Stomach (tissue), 4 donors: ENCODE results near the gene ZACN.

Source experiments
- EP300 ChIP-seq: sonication (generic); formaldehyde crosslinking; IDR thresholded peaks from one replicate; pipeline ENCODE4 v1.6.1; 2017; ENCODE audit warnings: antibody characterized with exemption
- POLR2AphosphoS5 ChIP-seq, 3 donors: sonication (generic); formaldehyde crosslinking; IDR thresholded peaks; one replicate each; pipeline ENCODE4 v1.6.1; 2016; ENCODE audit warnings: antibody characterized with exemption in 3 of 3
- TF ChIP-seq, protein P1 (sequence below), 7 experiments: fragments of 450-650 bp in 4 of 7; fragments of 200-600 bp in 3 of 7; sonication (generic) in 3 of 7; IDR thresholded peaks; one replicate each; pipeline ENCODE4 v1.5.1; 2016 to 2019; ENCODE audit warnings: antibody characterized with exemption in 7 of 7, control low read depth in 2 of 7, mild to moderate bottlenecking in 1 of 7

DNA sequence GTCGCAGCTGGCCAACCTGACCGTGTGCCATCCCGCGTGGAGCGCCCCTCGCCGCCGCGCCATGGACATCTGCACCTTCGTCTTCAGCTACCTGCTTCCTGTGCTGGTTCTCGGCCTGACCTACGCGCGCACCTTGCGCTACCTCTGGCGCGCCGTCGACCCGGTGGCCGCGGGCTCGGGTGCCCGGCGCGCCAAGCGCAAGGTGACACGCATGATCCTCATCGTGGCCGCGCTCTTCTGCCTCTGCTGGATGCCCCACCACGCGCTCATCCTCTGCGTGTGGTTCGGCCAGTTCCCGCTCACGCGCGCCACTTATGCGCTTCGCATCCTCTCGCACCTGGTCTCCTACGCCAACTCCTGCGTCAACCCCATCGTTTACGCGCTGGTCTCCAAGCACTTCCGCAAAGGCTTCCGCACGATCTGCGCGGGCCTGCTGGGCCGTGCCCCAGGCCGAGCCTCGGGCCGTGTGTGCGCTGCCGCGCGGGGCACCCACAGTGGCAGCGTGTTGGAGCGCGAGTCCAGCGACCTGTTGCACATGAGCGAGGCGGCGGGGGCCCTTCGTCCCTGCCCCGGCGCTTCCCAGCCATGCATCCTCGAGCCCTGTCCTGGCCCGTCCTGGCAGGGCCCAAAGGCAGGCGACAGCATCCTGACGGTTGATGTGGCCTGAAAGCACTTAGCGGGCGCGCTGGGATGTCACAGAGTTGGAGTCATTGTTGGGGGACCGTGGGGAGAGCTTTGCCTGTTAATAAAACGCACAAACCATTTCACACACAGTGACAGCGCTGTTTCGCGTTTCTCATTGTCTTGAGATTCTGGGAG is 2.0 kb upstream of the ZACN start:
- TF ChIP-seq, protein P1, sequence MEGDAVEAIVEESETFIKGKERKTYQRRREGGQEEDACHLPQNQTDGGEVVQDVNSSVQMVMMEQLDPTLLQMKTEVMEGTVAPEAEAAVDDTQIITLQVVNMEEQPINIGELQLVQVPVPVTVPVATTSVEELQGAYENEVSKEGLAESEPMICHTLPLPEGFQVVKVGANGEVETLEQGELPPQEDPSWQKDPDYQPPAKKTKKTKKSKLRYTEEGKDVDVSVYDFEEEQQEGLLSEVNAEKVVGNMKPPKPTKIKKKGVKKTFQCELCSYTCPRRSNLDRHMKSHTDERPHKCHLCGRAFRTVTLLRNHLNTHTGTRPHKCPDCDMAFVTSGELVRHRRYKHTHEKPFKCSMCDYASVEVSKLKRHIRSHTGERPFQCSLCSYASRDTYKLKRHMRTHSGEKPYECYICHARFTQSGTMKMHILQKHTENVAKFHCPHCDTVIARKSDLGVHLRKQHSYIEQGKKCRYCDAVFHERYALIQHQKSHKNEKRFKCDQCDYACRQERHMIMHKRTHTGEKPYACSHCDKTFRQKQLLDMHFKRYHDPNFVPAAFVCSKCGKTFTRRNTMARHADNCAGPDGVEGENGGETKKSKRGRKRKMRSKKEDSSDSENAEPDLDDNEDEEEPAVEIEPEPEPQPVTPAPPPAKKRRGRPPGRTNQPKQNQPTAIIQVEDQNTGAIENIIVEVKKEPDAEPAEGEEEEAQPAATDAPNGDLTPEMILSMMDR (IDR thresholded peaks at IDR 0.05), result no peak
- TF ChIP-seq POLR2AphosphoS5 (IDR thresholded peaks at IDR 0.05) (no peak), EP300 (no peak)
